Nephron progenitor cell (in vitro differentiated cells): Measurements from ENCODE around the gene SEC16A.

ENCODE experiments used
- DNase-seq: peaks from one replicate; pipeline ENCODE4 v3.0.0; 2021
- H3K27ac Mint-ChIP-seq: 2 replicates; pipeline ENCODE4 v1.8.0; 2021; ENCODE audit warnings: mild to moderate bottlenecking, moderate library complexity, mixed read lengths
- H3K27me3 Mint-ChIP-seq: 2 replicates; pipeline ENCODE4 v1.8.0; 2021; ENCODE audit warnings: mild to moderate bottlenecking, low read depth, mixed read lengths; ENCODE audit not compliant: poor library complexity
- H3K36me3 Mint-ChIP-seq: 2 replicates; pipeline ENCODE4 v1.8.0; 2021; ENCODE audit warnings: low read depth, mixed read lengths
- H3K4me1 Mint-ChIP-seq: 2 replicates; pipeline ENCODE4 v1.8.0; 2021; ENCODE audit warnings: mixed read lengths
- H3K4me3 Mint-ChIP-seq: 2 replicates; pipeline ENCODE4 v1.8.0; 2021; ENCODE audit warnings: mild to moderate bottlenecking, moderate library complexity, mixed read lengths
- H3K9me3 Mint-ChIP-seq: 2 replicates; pipeline ENCODE4 v1.8.0; 2021; ENCODE audit warnings: mild to moderate bottlenecking, moderate library complexity, mixed read lengths
- CTCF ChIP-seq: fragments of 200-600 bp; sonication (generic); IDR thresholded peaks from 2 replicates; pipeline ENCODE4 v1.5.0; 2021; ENCODE audit warnings: antibody characterized with exemption

The SEC16A gene

GRCh38 chr9:136391737-136392537, 90.9 kb downstream of the SEC16A start:
- H3K36me3 Mint-ChIP-seq: peaks cover 46% of the 10 kb centered on the region
- H3K4me3 Mint-ChIP-seq: no peak overlapping the region
- no peak overlapping the region for H3K27ac Mint-ChIP-seq
- no peaks in the 10 kb centered on the region for H3K27me3 Mint-ChIP-seq
- no peak for DNase-seq
- TF ChIP-seq CTCF: no peak
- H3K9me3 Mint-ChIP-seq: no peaks in the 10 kb centered on the region
- H3K4me1 Mint-ChIP-seq: no peaks in the 10 kb centered on the region
